ENCODE data around the gene GPC3.

GRCh38 chrX:133968109-133968508, 17.3 kb downstream of the GPC3 start:
- TF ChIP-seq CTCF (IDR thresholded peaks at IDR 0.05): no peak
- TF ChIP-seq POLR2A (IDR thresholded peaks at IDR 0.05): no peak

Data from right lobe of liver (tissue), 4 donors.